Mesothelial cell of epicardium (in vitro differentiated cells): ENCODE results near the gene IPO7. TPM values are rescaled to one million over a fixed set of nuclear protein-coding genes. Genes with fewer than 3 reads are reported as not detected.

Experiments
- DNase-seq, 2 experiments: peaks; one replicate each; pipeline ENCODE4 v3.0.0; 2021; ENCODE audit warnings: low spot score in 2 of 2; ENCODE audit not compliant: unreplicated experiment in 2 of 2
- H3K27ac Mint-ChIP-seq: 2 replicates; pipeline ENCODE4 v1.8.0; 2021; ENCODE audit warnings: mixed read lengths
- H3K27me3 Mint-ChIP-seq: 2 replicates; pipeline ENCODE4 v1.8.0; 2021; ENCODE audit warnings: low read depth, mixed read lengths
- H3K36me3 Mint-ChIP-seq: 2 replicates; pipeline ENCODE4 v1.8.0; 2021; ENCODE audit warnings: mixed read lengths
- H3K4me1 Mint-ChIP-seq: 2 replicates; pipeline ENCODE4 v1.8.0; 2021; ENCODE audit warnings: mixed read lengths
- H3K4me3 Mint-ChIP-seq: 2 replicates; pipeline ENCODE4 v1.8.0; 2021; ENCODE audit warnings: mild to moderate bottlenecking, moderate library complexity, mixed read lengths
- H3K9me3 Mint-ChIP-seq: 2 replicates; pipeline ENCODE4 v1.8.0; 2021; ENCODE audit warnings: mixed read lengths
- CTCF ChIP-seq: fragments of 200-600 bp; sonication (generic); IDR thresholded peaks from one replicate; pipeline ENCODE4 v1.5.0; 2021; ENCODE audit warnings: antibody characterized with exemption; ENCODE audit not compliant: unreplicated experiment
- total RNA-seq: library from RNA; stranded (reverse); gene quantifications from 3 replicates; pipeline ENCODE4 v1.2.1, GENCODE V29; 2021

Gene IPO7
- total RNA-seq, 1 donor from 2014 or later, result 123 TPM

GRCh38 chr11:9379041-9379440 lies 5.4 kb upstream of the IPO7 start:
- Mint-ChIP-seq H3K9me3 (no peaks in the 10 kb centered on the region), H3K36me3 (no peaks in the 10 kb centered on the region), H3K4me1 (peaks cover 12% of the 10 kb centered on the region), H3K27ac (no peak overlapping the region), H3K27me3 (no peaks in the 10 kb centered on the region), H3K4me3 (no peak overlapping the region)
- TF ChIP-seq CTCF, result no peak
- no peak for DNase-seq

- no peak for TF ChIP-seq CTCF
- H3K27ac Mint-ChIP-seq, result peak overlapping the region; percentile 95
- H3K4me3 Mint-ChIP-seq, result no peak overlapping the region
- no peaks in the 10 kb centered on the region for H3K9me3 Mint-ChIP-seq
- no peak for DNase-seq
- no peaks in the 10 kb centered on the region for H3K27me3 Mint-ChIP-seq
- no peaks in the 10 kb centered on the region for H3K36me3 Mint-ChIP-seq
- H3K4me1 Mint-ChIP-seq, result peaks cover 20% of the 10 kb centered on the region
These were observed 3.7 kb upstream of the IPO7 start for GRCh38 chr11:9380773-9381172.

GRCh38 chr11:9385327-9385899 lies 961 bp downstream of the IPO7 start:
- no peak for TF ChIP-seq CTCF
- peak overlapping the region; percentile 87 for H3K4me3 Mint-ChIP-seq

GRCh38 chr11:9386086-9386485 lies 1.6 kb downstream of the IPO7 start:
- no peaks in the 10 kb centered on the region for H3K9me3 Mint-ChIP-seq
- H3K27me3 Mint-ChIP-seq, result no peaks in the 10 kb centered on the region
- no peak for DNase-seq
- no peak for TF ChIP-seq CTCF
- no peak overlapping the region for H3K27ac Mint-ChIP-seq
- H3K36me3 Mint-ChIP-seq, result no peaks in the 10 kb centered on the region
- peak overlapping the region; percentile 87 for H3K4me3 Mint-ChIP-seq
- H3K4me1 Mint-ChIP-seq, result peaks cover 29% of the 10 kb centered on the region

More at GRCh38 chr11:9385327-9385899, 961 bp downstream of the IPO7 start:
- H3K36me3 Mint-ChIP-seq, result no peaks in the 10 kb centered on the region
- H3K4me1 Mint-ChIP-seq, result peaks cover 36% of the 10 kb centered on the region
- DNase-seq, result no peak
- H3K9me3 Mint-ChIP-seq, result no peaks in the 10 kb centered on the region
- H3K27me3 Mint-ChIP-seq, result no peaks in the 10 kb centered on the region
- H3K27ac Mint-ChIP-seq, result peak overlapping the region; percentile 90

GRCh38 chr11:9386901-9387300 lies 2.4 kb downstream of the IPO7 start:
- no peaks in the 10 kb centered on the region for H3K27me3 Mint-ChIP-seq
- peak overlapping the region; percentile 34 for H3K4me3 Mint-ChIP-seq
- H3K27ac Mint-ChIP-seq, result peak overlapping the region; percentile 87

More at GRCh38 chr11:9386901-9387300, 2.4 kb downstream of the IPO7 start:
- no peak for TF ChIP-seq CTCF
- Mint-ChIP-seq H3K4me1 (peaks cover 26% of the 10 kb centered on the region), H3K36me3 (no peaks in the 10 kb centered on the region), H3K9me3 (no peaks in the 10 kb centered on the region)
- no peak for DNase-seq
